Germinal center (tissue), 1 donor: Measurements from ENCODE around the gene RPH3AL.
"Not testable (repeated sequence)": the region's sequence is repeated elsewhere in the genome, so short reads cannot be mapped to it uniquely, and the experiment has no call there.

ENCODE experiments used
- DNase-seq: peaks from one replicate; pipeline ENCODE4 v3.0.0; 2012; ENCODE audit warnings: mixed read lengths, low spot score

Gene RPH3AL

DNA sequence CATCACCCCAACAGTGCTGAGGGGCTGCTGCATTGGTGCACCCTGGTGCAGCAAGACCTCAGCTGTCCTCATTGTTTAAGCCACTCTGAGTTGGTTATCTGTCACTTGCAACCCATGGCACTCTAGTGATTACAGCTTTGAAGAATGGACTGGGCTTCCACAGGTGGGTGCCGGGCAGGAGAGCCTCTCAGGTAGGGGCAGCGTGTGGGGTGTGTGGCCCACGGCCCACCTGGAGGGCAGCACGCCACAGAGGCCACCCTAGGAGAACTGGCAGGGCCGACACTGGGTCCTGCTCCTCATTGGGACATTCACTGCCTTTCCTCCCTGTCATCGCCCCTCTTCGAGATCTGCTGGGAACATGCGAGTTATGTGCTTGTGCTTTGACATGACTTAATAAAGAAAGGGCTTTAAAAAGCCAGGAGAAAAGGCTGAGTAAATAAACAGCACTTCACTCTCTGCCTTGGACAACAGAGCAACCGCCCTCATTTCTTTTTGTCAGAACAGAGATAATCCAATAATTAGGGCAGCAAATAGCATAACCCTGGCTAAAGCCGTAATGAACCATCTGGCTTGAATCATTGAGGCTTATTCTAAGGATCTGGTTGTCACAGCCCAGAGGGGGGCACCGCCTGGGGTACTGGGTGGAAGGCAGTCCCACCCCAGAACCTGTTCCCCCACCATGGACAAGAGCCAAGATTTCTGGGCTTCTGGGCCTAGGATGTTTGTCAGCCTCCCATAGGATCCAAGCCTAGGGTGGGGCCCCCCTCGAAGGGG lies 174.1 kb downstream of the RPH3AL start:
- no peak for DNase-seq

DNA sequence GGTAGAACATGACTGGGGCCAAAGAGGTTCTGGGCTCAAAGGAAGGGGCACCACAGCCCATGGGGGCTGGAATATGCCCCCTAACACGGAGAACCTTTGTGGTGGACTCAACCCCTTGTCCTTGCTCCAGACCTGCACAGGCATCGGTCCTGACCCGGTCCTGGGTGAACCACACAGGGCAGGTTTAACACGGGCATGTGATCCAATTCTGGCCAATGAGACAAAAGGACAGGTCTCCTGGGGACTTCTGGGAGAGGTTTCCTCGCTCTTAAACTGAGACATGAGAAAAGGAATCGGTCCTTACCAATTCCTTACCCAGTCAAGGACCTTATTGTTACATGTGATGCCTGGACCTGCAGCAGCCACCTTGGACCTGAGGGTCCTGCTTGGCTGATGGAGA lies 174.8 kb downstream of the RPH3AL start:
- DNase-seq = no peak

DNA sequence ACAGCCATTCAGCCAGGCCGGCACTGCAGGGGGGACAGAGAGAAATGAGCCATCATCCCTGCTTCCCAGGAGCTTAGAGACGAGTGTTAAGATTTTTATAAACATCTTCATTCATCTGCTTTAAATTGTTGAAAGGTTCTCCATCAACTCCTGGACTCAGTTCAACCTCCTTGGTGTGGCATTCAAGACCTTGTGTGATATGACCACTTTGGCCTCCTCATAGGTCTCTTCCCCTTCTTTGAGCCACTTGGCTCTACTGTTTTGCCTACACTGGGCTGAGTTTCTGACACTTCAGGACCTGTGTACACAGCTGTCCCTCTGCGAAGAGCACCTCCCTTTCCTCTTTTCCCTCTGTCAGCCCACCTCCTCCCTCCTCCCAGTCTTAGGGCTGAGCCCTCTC lies 175.5 kb downstream of the RPH3AL start:
- DNase-seq = no peak

DNA sequence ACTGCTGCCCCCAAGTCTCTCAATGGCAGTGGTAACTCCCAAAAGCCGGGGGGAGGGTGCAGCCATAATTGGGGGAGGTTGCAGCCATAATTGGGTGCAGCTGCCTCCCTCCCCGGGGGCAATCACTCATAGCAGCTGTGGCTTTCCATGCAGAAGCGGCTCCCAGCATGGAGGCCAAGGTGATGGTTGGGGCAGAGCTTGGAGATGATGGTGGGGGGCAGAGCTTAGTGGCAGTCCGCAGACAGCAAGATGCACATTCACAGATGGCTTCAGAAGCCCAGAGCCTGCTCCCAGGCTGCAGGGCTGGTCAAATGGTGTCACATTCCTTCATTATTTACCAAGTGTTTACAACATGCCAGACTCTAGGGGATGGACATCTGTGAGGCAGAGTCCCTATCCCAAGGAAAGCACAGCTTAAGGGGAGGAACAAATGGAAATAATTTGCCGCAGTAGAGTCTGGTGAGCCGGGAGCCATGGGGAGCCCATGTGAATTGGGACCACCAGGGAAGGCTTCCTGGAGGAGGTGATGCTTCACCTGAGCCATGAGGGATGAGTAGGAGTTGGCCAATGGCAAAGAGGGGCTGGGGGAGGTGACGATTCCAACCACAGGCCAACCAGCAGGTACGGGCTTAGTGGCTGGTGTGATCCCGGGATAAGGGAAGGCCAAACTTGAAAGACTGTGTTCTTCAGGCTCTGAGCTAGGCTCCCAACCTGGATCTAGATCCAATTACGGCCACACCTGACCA lies 179.3 kb downstream of the RPH3AL start:
- no peak for DNase-seq

DNA sequence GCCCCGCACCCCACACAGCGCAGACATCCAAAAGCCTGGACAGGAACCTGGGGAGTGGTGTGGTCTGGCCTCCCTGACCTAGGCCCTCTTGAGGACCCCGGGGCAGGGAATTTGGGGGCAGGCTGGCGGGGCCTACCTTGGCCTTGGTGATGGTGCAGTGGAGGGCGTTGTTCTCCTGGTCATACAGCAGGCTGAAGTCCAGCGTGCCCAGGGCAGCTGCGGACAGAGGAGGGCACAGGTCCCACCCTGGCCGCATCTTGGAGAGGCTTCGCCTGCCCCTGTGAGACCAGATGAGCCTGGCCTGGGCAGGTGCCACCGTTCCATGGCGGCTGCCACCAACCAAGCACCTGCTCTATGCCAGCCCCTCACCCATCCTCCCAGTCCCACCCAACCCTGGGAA lies 180.2 kb downstream of the RPH3AL start:
- no peak for DNase-seq

DNA sequence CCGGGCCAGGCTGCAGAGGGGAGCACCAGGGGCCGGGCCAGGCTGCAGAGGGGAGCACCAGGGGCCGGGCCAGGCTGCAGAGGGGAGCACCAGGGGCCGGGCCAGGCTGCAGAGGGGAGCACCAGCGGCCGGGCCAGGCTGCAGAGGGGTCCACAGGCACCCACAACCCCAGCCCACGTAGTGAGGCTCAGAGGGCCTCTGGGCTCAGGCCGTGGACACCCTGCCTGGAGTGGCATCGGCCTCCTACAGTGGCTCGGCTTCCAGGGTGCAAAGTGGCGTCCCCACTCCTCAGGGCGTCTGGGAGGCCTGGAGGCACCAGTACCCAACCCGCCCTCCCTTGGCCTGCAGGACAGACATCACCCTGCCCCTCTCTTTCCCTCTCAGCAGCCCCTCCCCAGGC lies 180.7 kb downstream of the RPH3AL start:
- DNase-seq = no peak

DNA sequence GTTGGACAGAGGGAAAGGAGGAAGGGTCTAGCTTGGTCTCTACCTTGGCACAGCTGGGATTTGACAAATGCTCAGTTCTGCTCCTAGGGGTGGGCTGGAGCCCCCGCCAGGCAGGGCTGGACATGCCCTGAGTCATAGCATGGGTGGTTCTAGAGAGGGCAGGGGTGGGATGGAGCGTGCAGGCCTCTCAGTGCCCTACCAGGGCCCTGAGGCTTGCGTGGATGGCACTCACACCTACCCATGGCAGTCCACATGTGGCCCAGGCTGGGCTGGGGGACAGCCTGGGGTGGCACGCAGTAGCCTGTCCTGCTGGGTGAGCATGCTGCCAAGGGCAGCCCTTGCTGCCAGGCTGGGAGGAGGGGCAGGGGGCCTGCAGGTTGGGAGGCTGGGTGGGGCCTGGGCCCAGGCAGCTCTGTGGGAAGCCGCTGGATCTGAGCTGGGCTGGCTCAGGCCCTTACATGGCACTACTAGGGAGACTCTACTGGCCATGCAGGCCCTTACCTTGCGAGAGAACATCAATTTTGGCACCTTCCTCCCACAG lies 182.4 kb downstream of the RPH3AL start:
- no peak for DNase-seq

DNA sequence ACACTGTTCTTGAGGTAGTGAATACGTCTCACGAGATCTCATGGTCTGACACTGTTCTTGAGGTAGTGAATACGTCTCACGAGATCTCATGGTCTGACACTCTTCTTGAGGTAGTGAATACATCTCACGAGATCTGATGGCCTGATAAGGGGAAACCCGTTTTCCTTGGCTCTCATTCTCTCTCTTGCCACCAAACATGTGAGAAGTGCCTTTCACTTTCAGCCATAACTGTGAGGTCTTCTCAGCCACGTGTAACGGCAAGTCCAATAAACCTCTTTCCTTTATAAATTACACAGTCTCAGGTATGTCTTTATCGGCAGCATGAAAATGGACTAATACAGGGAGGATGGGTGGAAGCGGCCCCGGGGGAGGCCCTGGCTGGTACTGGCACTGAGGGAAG lies 184.0 kb downstream of the RPH3AL start:
- DNase-seq = not testable (repeated sequence)

DNA sequence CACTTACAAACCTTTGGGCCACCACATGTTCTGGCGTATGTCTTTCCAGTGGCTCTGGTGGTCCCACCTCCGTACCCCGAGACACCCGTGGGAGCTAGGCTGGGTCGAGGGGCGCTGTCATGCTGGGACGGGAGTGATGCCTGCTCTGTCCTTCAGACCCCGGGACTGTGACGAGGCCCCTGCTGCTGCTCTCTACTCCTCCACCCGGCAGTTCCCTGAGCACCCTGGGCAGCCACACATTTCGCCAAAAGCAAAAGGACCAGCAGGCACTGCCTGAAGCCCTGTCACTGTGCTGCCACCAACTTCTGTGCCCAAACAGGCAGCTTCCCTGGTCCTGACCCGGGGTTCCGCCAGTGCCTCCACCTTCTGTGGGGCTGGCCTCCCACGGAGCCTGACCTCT lies 186.7 kb downstream of the RPH3AL start:
- DNase-seq = no peak

DNA sequence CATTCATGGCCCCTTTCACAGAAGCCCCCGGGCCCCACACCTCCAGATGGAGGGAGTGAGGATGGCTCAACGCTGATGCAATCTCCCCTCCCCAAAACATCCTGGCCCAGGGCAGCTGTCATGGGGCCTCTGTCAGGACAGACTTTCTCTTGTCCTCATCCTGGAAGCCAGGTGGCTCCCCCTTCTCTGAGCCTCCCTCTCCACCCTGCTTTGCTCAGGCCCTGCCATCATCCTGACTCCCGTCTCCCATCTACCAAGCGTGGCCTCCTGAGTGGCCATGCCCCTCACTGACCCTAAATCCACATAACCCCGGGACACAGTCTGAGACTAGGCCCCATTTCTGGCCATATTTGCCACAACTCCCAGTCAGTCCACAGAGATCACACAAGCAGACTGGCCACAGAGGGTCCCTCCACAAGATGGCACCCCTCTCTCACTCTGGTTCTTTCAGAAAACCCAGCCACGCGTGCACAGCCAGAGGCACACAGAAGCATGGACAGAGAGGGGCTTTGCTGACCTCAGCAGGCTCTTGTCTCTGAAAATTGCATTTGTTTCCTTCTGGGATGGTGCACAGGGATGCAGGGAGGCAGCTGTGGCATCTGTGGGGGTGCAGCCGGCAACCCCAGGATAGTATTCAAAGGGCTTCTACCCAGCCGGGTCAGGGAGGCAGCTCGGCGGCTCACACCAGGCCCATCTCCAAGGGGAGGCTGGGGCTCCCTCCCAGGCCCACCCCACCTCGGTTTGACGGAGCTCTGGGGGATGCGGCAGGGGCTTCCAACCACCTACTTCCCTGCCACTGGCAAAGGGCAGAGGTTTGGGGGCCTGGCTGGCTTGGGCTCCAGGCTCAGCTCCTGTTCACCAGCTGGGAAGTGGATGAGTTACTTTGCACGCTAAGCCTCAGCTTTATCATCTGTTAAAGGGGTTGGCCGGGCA lies 188.0 kb downstream of the RPH3AL start:
- no peak for DNase-seq

DNA sequence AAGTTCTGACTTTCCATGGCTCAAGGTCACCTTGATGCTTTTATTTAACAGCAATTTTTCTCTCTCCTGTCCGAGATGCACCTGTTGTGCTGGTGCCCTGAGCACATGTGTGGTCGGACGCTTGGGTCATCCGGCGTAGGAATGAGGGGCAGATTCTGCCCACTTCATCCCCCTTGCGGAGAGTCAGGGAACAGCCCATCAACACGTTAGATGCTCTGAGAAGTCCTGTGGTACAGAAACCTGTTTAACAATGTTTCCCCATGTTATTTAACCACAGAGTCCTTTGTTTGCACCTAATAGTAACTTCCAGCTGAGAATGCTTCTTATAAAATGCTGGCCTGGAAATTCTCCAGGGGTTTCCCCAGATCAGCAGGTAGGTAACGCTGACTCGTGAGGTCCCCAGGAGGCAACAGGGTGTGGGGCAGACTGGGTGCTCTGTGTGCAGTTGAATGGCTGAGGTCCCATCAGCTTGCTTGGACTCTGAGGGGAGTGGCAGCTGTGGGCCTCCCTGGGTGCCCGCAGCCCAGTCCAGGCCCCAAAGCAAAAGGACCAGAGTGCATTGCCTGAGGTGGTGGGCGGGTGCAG lies 189.0 kb downstream of the RPH3AL start:
- no peak for DNase-seq

DNA sequence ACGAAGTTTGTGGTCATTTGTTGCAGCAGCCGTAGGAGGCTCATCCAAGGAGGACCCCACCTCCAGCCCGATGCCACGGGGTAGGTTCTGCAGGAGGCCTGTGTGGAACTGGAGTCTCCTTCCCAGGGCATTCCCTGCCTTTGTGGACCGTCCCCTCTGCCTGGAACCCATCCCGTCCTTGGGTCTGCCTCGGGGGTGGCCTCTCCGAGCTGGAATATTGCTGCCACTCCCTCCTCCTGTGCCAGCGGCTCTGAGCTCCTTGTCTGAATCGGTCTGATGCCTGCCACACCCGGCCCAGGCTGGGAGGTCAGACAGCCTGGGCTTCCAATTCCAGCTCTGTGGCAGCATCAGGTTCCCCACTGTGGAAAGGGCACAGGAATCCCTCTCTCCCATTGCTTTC lies 189.9 kb downstream of the RPH3AL start:
- DNase-seq = no peak
